ENCODE results near the gene TMCC2. TPM values are rescaled to one million over a fixed set of nuclear protein-coding genes. Genes with fewer than 3 reads are reported as not detected.
A peak's percentile ranks its signal among the peaks of the same experiment; 100 is the strongest.
"Not testable (repeated sequence)": the region's sequence is repeated elsewhere in the genome, so short reads cannot be mapped to it uniquely, and the experiment has no call there.

Gene TMCC2
- 10 to 100 TPM in 1 of 4 donors, 1 to 10 TPM in 3; 3.4 to 21.4 (median 6.9) TPM for total RNA-seq
- 10 to 100 TPM in 1 of 3 donors, 1 to 10 TPM in 1, under 1 TPM in 1; 0.66 to 17.5 (median 4.3) TPM for polyA plus RNA-seq
- long read RNA-seq, donor 1, transcript TMCC2-203 (5 exons, 3,738 nt), result major isoform, 5 of 20 reads
- long read RNA-seq, donor 1, partial matches to known transcripts, result 7 of 20 reads
- long read RNA-seq, donor 1, other reads (novel, unspliced or antisense), result 5 of 20 reads
- long read RNA-seq, donor 2, transcript TMCC2-203 (5 exons, 3,738 nt), result major isoform, 5 of 11 reads
- long read RNA-seq, donor 2, partial matches to known transcripts, result 3 of 11 reads
- long read RNA-seq, donor 2, other reads (novel, unspliced or antisense), result 3 of 11 reads

- Histone ChIP-seq H3K9me3 (no peaks in the 10 kb centered on the region), H3K4me1 (peaks cover 23% of the 10 kb centered on the region), H3K4me3 (peak within 1 kb of the TSS; percentile 74), H3K27ac (peak within 1 kb of the TSS; percentile 51), H3K27me3 (ENCODE audit: insufficient read depth in 3 of 3, low read length in 2 of 3) (no peaks in the 10 kb centered on the region), H3K36me3 (ENCODE audit: insufficient read depth in 1 of 2, low read depth in 1 of 2) (no peaks in the 10 kb centered on the region)
- peak; percentile 68 to 81 (median 74) for ATAC-seq
- WGBS, 3 donors, result 0 to 1% (median 0%) methylated on average over 37 to 44 of the region's 44 CpGs
- intact Hi-C loops (cut with DNase I), result no loop called here
- peak; percentile 91 to 94 for DNase-seq
- TF ChIP-seq CTCF (IDR thresholded peaks at IDR 0.05), result no peak
These were observed at the start of gene TMCC2 for GRCh38 chr1:205227584-205228013. Gene TMCC2, plus strand, starts transcription at chr1:205227946. Its CDS starts 619 bp downstream, at chr1:205228565.

GRCh38 chr1:205179842-205180241 lies 47.9 kb upstream of the TMCC2 start:
- WGBS, 3 donors, result 89 to 94% (median 94%) methylated on average over 2 of the region's 2 CpGs
- Histone ChIP-seq H3K36me3 (ENCODE audit: insufficient read depth in 1 of 2, low read depth in 1 of 2) (peaks cover 0 to 4% of the 10 kb centered on the region in 2 donors), H3K4me3 (no peak overlapping the region), H3K4me1 (peaks cover 59% of the 10 kb centered on the region), H3K27ac (no peak overlapping the region), H3K27me3 (ENCODE audit: insufficient read depth in 3 of 3, low read length in 2 of 3) (no peaks in the 10 kb centered on the region), H3K9me3 (no peaks in the 10 kb centered on the region)
- ATAC-seq (no peak), DNase-seq (no peak)
- intact Hi-C loops (cut with DNase I), result loop anchor here in 1 of 2 donors (5.0 kb wide), 1 partner anchor 77 kb away; no protein-coding TSS in a partner anchor
- TF ChIP-seq CTCF (IDR thresholded peaks at IDR 0.05), result no peak

GRCh38 chr1:205180331-205180730 lies 47.4 kb upstream of the TMCC2 start:
- H3K27ac ChIP-seq; H3K9me3 ChIP-seq; H3K4me3 ChIP-seq; ATAC-seq; DNase-seq; intact Hi-C loops (cut with DNase I); H3K36me3 ChIP-seq (ENCODE audit: insufficient read depth in 1 of 2, low read depth in 1 of 2); H3K27me3 ChIP-seq (ENCODE audit: insufficient read depth in 3 of 3, low read length in 2 of 3): not testable (repeated sequence)
- H3K4me1 ChIP-seq, result peaks cover 54% of the 10 kb centered on the region
- 84 to 95% (median 92%) methylated on average over 6 to 7 of the region's 7 CpGs for WGBS, 3 donors

- no peaks in the 10 kb centered on the region for H3K27me3 ChIP-seq (ENCODE audit: insufficient read depth in 3 of 3, low read length in 2 of 3)
- WGBS, 3 donors, result 85 to 97% (median 88%) methylated on average over 2 of the region's 2 CpGs
- H3K36me3 ChIP-seq (ENCODE audit: insufficient read depth in 1 of 2, low read depth in 1 of 2), result peaks cover 3 to 31% of the 10 kb centered on the region in 2 donors
- TF ChIP-seq CTCF (IDR thresholded peaks at IDR 0.05), result no peak
- peak in 3 of 4 donors; percentile 19 to 38 (median 29) for ATAC-seq
- no peak for DNase-seq
- intact Hi-C loops (cut with DNase I), result no loop called here
- peak overlapping the region; percentile 79 for H3K27ac ChIP-seq
- H3K4me3 ChIP-seq, result no peak overlapping the region
- H3K4me1 ChIP-seq, result peaks cover 46% of the 10 kb centered on the region
- H3K9me3 ChIP-seq, result no peaks in the 10 kb centered on the region
These were observed 44.8 kb upstream of the TMCC2 start for GRCh38 chr1:205182930-205183329.

- intact Hi-C loops (cut with DNase I), result no loop called here
- ATAC-seq, result peak; percentile 73 to 88 (median 76)
- TF ChIP-seq CTCF (IDR thresholded peaks at IDR 0.05), result no peak
- no peak for DNase-seq
- Histone ChIP-seq H3K27ac (peak overlapping the region; percentile 79), H3K27me3 (ENCODE audit: insufficient read depth in 3 of 3, low read length in 2 of 3) (no peaks in the 10 kb centered on the region), H3K36me3 (ENCODE audit: insufficient read depth in 1 of 2, low read depth in 1 of 2) (peaks cover 3 to 31% of the 10 kb centered on the region in 2 donors), H3K4me3 (no peak overlapping the region), H3K9me3 (no peaks in the 10 kb centered on the region), H3K4me1 (peaks cover 46% of the 10 kb centered on the region)
- WGBS, 3 donors, result 27 to 41% (median 32%) methylated on average over 4 of the region's 4 CpGs
These were observed 43.9 kb upstream of the TMCC2 start for GRCh38 chr1:205183676-205184335.
